NCI-H2081 (cell line): ENCODE results near the gene DUSP11.
A peak's percentile ranks its signal among the peaks of the same experiment; 100 is the strongest.
"Not testable (repeated sequence)": the region's sequence is repeated elsewhere in the genome, so short reads cannot be mapped to it uniquely, and the experiment has no call there.

Source experiments
- DNase-seq, 2 experiments: peaks; one replicate each; lab custom pipeline; 2025; lab: John Stamatoyannopoulos, UW

DUSP11 gene

GRCh38 chr2:73772819-73773218, 7.1 kb downstream of the DUSP11 start:
- no peak for DNase-seq

GRCh38 chr2:73770725-73771124, 9.2 kb downstream of the DUSP11 start:
- DNase-seq, result no peak

- DNase-seq, result no peak
Observed at GRCh38 chr2:73766994-73767393, 12.9 kb downstream of the DUSP11 start.

- DNase-seq, result no peak
Observed at GRCh38 chr2:73766349-73766748, 13.6 kb downstream of the DUSP11 start.

GRCh38 chr2:73764945-73765344, 15.0 kb downstream of the DUSP11 start:
- no peak for DNase-seq

GRCh38 chr2:73762571-73762970, 17.3 kb downstream of the DUSP11 start:
- DNase-seq, result no peak

GRCh38 chr2:73759904-73760303, 20.0 kb downstream of the DUSP11 start:
- DNase-seq, result no peak

GRCh38 chr2:73759285-73759764, 20.6 kb downstream of the DUSP11 start:
- no peak for DNase-seq

- not testable (repeated sequence) for DNase-seq
Observed at GRCh38 chr2:73754332-73754731, 25.6 kb downstream of the DUSP11 start.

GRCh38 chr2:73749314-73749713, 30.6 kb downstream of the DUSP11 start:
- DNase-seq, result no peak

- DNase-seq, result no peak
Observed at GRCh38 chr2:73746877-73747208, 33.1 kb downstream of the DUSP11 start.

GRCh38 chr2:73746015-73746876, 33.7 kb downstream of the DUSP11 start:
- no peak for DNase-seq

GRCh38 chr2:73740767-73741166, 39.1 kb downstream of the DUSP11 start:
- DNase-seq, result no peak

GRCh38 chr2:73739101-73739500, 40.8 kb downstream of the DUSP11 start:
- no peak for DNase-seq

GRCh38 chr2:73736855-73737779, 42.8 kb downstream of the DUSP11 start, which contains the start of gene TPRKB:
Gene TPRKB, minus strand, starts transcription at chr2:73737345. Its CDS starts 2,776 bp downstream, at chr2:73734569.
- peak; percentile 97 to 99 for DNase-seq

- DNase-seq, result no peak
Observed at GRCh38 chr2:73736378-73736777, 43.5 kb downstream of the DUSP11 start.

GRCh38 chr2:73730810-73731209, 49.1 kb downstream of the DUSP11 start:
- DNase-seq, result no peak

- DNase-seq, result no peak
Observed at GRCh38 chr2:73728711-73729110, 51.2 kb downstream of the DUSP11 start.

GRCh38 chr2:73728043-73728442, 51.9 kb downstream of the DUSP11 start:
- no peak for DNase-seq

GRCh38 chr2:73726657-73727056, 53.2 kb downstream of the DUSP11 start:
- not testable (repeated sequence) for DNase-seq

- no peak for DNase-seq
Observed at GRCh38 chr2:73718851-73719621, 60.9 kb downstream of the DUSP11 start.

GRCh38 chr2:73718421-73718820, 61.5 kb downstream of the DUSP11 start:
- no peak for DNase-seq
